Colonic mucosa (tissue), 4 donors: ENCODE data around the gene LRRTM4. TPM values are rescaled to one million over a fixed set of nuclear protein-coding genes. Genes with fewer than 3 reads are reported as not detected.

Experiments
- DNase-seq: peaks from one replicate; pipeline ENCODE4 v3.0.0-alpha.2; 2020
- H3K27ac ChIP-seq: fragments of 200-600 bp; one replicate; pipeline ENCODE4 v1.8.0; 2021
- H3K27me3 ChIP-seq: fragments of 200-600 bp; one replicate; pipeline ENCODE4 v1.8.0; 2021
- H3K36me3 ChIP-seq: fragments of 200-600 bp; one replicate; pipeline ENCODE4 v1.8.0; 2021
- H3K4me1 ChIP-seq: fragments of 200-600 bp; one replicate; pipeline ENCODE4 v1.8.0; 2021; ENCODE audit warnings: mild to moderate bottlenecking
- H3K4me3 ChIP-seq: fragments of 200-600 bp; one replicate; pipeline ENCODE4 v1.8.0; 2021
- H3K9ac ChIP-seq, 2 donors: one replicate each; pipeline ENCODE4 v1.7.0; 2013; ENCODE audit warnings: control low read depth in 2 of 2, low read depth in 2 of 2, low read length in 2 of 2
- H3K9me3 ChIP-seq: fragments of 200-600 bp; one replicate; pipeline ENCODE4 v1.8.0; 2021
- CTCF ChIP-seq: fragments of 200-600 bp; IDR thresholded peaks from one replicate; pipeline ENCODE4 v1.8.0; 2022; ENCODE audit warnings: antibody characterized with exemption, mild to moderate bottlenecking
- intact Hi-C: fragments of 100-400 bp; cut with DNase I; formaldehyde crosslinking; loops from one replicate; pipeline ENCODE4 v1.14.1; 2022
- total RNA-seq, 2 donors: library from RNA; stranded (reverse); fragmentation: NEBNext Ultra II Directional in 1 of 2; extraction: Animal tissue kit (Norgen Biotek cat#: 25700) in 1 of 2; gene quantifications; one replicate each; pipeline ENCODE4 v1.2.1, GENCODE V29; 2021
- donor health status: healthy.
- donor health status: DM: no; HTN: no; CAD: no.
- donor health status: DM: no; HTN: no; CAD: no.

LRRTM4 gene
- total RNA-seq, 2 donors from 2014 or later, result 0.32 TPM; not detected in 1

GRCh38 chr2:77207331-77207730 lies 314.8 kb downstream of the LRRTM4 start:
- no peaks in the 10 kb centered on the region for H3K27me3 ChIP-seq
- no peaks in the 10 kb centered on the region for H3K9me3 ChIP-seq
- H3K4me1 ChIP-seq, result no peaks in the 10 kb centered on the region
- H3K4me3 ChIP-seq, result no peak overlapping the region
- no peak for TF ChIP-seq CTCF
- no peak overlapping the region for H3K27ac ChIP-seq
- H3K9ac ChIP-seq, result no peak overlapping the region
- intact Hi-C loops, result no loop called here
- H3K36me3 ChIP-seq, result no peaks in the 10 kb centered on the region
- no peak for DNase-seq

DNA sequence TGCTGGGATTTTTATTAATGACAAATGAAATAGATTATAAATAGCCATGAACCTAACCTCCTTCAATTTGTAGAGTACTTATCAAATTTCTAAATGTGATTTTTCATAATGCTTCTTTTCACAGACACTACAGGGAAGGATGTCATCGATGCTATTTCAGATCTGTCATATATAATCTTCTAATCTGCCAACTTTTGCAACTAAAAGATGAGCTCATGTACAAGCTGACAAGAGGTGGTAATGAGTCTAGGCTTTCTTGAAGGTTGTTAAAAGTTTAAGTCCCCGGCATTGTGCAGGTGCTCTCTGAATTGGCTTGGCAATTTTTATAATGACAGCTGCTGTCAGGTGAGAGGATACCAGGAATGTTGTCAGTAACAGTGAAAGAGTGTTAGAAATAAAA lies 320.4 kb downstream of the LRRTM4 start:
- no peak overlapping the region for H3K27ac ChIP-seq

DNA sequence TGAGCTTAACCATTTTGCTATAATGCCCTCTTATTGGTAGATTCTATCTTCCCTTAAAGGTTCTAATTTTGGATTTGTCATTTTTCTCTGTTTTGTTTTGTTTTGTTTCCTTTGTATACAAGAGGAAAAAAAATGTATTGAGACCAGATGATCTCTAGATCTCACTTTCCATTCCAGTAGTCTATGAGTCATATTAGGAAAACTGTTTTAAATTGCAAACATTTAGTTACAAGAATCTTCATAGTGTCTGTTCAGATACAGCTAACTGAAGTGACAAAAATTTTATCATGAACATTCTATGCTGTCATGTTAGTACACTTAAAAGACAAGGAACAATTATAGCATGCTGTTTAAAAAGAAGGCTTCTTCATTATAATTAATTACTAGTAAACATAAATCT lies 322.8 kb downstream of the LRRTM4 start:
- Histone ChIP-seq H3K4me3 (no peak overlapping the region), H3K4me1 (no peaks in the 10 kb centered on the region), H3K27me3 (no peaks in the 10 kb centered on the region), H3K27ac (no peak overlapping the region), H3K36me3 (no peaks in the 10 kb centered on the region), H3K9ac (no peak overlapping the region), H3K9me3 (no peaks in the 10 kb centered on the region)
- DNase-seq, result no peak
- TF ChIP-seq CTCF, result no peak
- intact Hi-C loops, result no loop called here

More for the DNA sequence above, 320.4 kb downstream of the LRRTM4 start:
- DNase-seq, result no peak
- Histone ChIP-seq H3K4me3 (no peak overlapping the region), H3K4me1 (no peaks in the 10 kb centered on the region), H3K9ac (no peak overlapping the region), H3K36me3 (no peaks in the 10 kb centered on the region), H3K9me3 (no peaks in the 10 kb centered on the region), H3K27me3 (no peaks in the 10 kb centered on the region)
- TF ChIP-seq CTCF, result no peak
- intact Hi-C loops, result no loop called here

DNA sequence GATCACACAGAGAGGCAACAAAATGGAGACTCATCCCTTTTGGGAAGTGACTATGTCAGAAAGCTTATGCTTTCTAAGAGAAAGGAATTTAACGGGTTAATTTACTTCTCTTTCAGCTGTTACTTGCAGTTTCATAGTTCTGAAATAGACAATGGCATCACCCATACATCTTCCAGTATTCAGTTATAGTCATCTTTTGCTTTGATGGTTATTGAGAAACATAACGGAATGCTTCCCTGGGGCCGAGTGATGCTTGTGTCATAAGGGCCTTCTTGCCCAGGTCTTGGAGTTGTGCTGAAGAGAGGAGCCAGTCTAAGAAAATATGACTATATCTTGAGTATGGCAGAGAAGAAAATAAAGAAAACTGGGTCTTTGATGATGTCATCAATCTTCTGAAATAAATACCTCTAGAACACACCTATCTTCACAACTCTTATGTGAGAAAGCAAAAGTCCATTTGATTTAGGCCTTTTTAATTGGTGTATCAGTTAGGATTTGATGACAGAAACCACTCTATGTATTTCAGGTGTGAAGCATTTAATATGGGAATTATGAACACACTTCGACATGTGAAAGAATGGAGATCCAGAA lies 328.2 kb downstream of the LRRTM4 start:
- no peaks in the 10 kb centered on the region for H3K4me1 ChIP-seq
- no peak for TF ChIP-seq CTCF
- intact Hi-C loops, result no loop called here
- H3K27me3 ChIP-seq, result no peaks in the 10 kb centered on the region
- H3K9ac ChIP-seq, result no peak overlapping the region
- DNase-seq, result no peak
- H3K4me3 ChIP-seq, result no peak overlapping the region
- no peaks in the 10 kb centered on the region for H3K36me3 ChIP-seq
- H3K9me3 ChIP-seq, result no peaks in the 10 kb centered on the region
- H3K27ac ChIP-seq, result no peak overlapping the region

DNA sequence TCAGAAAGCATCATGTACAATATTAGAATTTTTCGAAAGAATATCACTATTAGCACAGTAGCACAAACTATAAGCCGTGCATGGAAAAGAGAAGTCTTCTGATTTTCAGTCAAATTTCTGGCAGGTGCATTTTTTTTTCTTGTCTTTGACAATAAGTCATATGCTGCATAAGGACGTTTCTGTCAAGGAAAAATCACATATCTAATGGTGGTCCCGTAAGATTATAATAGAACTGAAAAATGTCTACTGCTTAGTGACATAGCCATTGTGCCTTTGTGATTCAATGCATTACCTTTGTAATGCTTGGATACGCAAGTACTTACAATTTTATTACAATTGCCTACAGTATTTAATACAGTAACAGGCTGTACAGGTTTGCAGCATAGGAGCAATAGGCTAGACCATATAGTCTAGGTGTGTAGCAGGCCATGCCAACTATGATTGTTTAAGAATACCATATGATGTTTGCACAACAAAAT lies 329.3 kb downstream of the LRRTM4 start:
- intact Hi-C loops, result no loop called here
- Histone ChIP-seq H3K36me3 (no peaks in the 10 kb centered on the region), H3K27me3 (no peaks in the 10 kb centered on the region), H3K27ac (no peak overlapping the region), H3K9me3 (no peaks in the 10 kb centered on the region), H3K9ac (no peak overlapping the region), H3K4me3 (no peak overlapping the region), H3K4me1 (no peaks in the 10 kb centered on the region)
- no peak for DNase-seq
- TF ChIP-seq CTCF, result no peak
